Panc1 (cell line): ENCODE results near the gene COL13A1.

Source experiments
- CTCF ChIP-seq: fragments of 450-650 bp; IDR thresholded peaks from 2 replicates; pipeline ENCODE4 v1.5.1; 2017; ENCODE audit warnings: mild to moderate bottlenecking
- POLR2AphosphoS5 ChIP-seq: IDR thresholded peaks from 2 replicates; pipeline ENCODE4 v1.6.1; 2012; ENCODE audit warnings: mild to moderate bottlenecking, low read depth, low read length, moderate library complexity

- TF ChIP-seq CTCF = no peak
- TF ChIP-seq POLR2AphosphoS5 = no peak
Measured at GRCh38 chr10:69835233-69835632, 33.5 kb downstream of the COL13A1 start.
